Measurements from ENCODE around the gene GIGYF2. TPM values are rescaled to one million over a fixed set of nuclear protein-coding genes. Genes with fewer than 3 reads are reported as not detected.

The GIGYF2 gene
- polyA plus RNA-seq, 1 experiment: 34.6 TPM

DNA sequence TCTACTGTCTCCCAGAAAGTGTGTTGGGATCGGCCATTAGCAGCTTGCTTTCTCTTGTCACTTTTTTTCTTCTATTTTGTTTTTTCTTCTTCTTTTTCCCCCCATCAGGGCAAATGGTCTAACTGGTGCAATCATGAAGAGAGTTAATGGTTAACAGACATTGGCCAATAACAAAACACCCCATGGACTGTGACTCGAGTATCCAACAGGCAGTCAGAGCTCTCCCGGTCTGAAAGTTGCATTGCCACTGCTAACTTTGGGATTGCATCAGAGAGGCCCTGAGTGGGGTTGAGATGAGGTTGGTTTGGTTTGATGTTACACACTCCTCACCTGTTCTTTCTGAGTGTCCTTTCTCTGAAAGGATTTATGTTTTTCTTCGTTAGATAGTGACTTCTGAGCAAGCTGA lies 160.0 kb downstream of the GIGYF2 start:
- ChIA-PET POLR2A (no interaction called here), CTCF (interaction anchor here (3.0 kb wide), 1 partner anchor 197 kb away, joined by 15 read pairs; no protein-coding TSS in a partner anchor)
- Histone ChIP-seq H3K9me3 (ENCODE audit: control insufficient read depth, insufficient read depth, low read length) (no peaks in the 10 kb centered on the region), H3K27me3 (ENCODE audit: control insufficient read depth, insufficient read depth, low read length) (no peaks in the 10 kb centered on the region), H3K4me3 (ENCODE audit: low read depth, low read length) (no peak overlapping the region), H3K27ac (ENCODE audit: low read depth, low read length) (no peak overlapping the region)
- TF ChIP-seq, protein P1, sequence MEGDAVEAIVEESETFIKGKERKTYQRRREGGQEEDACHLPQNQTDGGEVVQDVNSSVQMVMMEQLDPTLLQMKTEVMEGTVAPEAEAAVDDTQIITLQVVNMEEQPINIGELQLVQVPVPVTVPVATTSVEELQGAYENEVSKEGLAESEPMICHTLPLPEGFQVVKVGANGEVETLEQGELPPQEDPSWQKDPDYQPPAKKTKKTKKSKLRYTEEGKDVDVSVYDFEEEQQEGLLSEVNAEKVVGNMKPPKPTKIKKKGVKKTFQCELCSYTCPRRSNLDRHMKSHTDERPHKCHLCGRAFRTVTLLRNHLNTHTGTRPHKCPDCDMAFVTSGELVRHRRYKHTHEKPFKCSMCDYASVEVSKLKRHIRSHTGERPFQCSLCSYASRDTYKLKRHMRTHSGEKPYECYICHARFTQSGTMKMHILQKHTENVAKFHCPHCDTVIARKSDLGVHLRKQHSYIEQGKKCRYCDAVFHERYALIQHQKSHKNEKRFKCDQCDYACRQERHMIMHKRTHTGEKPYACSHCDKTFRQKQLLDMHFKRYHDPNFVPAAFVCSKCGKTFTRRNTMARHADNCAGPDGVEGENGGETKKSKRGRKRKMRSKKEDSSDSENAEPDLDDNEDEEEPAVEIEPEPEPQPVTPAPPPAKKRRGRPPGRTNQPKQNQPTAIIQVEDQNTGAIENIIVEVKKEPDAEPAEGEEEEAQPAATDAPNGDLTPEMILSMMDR (IDR thresholded peaks at IDR 0.05; ENCODE audit: low read depth, low read length): no peak
- no peak for DNase-seq (ENCODE audit: low read depth, low spot score)

DNA sequence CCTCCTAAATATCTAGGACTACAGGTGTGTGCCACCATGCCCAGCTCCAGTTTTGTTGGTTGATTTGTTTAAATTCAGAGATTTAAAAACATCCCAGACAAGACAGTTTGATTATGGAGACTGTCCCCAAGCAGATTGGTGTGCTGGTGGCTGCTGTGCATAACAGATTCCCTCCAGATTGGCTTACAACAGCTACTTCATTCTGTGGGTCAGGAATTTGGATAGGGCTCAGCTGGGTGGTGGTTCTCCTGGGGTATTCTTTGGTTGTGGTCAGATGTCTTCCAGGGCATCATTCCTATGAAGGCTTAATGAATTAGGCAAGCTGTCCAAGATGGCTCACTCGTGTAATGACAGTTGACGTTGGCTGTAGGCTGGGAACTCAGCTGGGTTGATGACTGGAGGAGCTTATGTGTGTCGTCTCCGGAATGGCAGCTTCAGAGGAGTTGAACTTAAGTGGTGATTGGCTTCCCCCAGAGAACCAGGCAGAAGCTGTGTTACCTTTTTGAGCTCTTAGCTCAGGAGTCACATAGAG lies 162.3 kb downstream of the GIGYF2 start:
- TF ChIP-seq, protein P1 (IDR thresholded peaks at IDR 0.05; ENCODE audit: low read depth, low read length): no peak
- H3K9me3 ChIP-seq (ENCODE audit: control insufficient read depth, insufficient read depth, low read length): no peaks in the 10 kb centered on the region
- H3K27ac ChIP-seq (ENCODE audit: low read depth, low read length): no peak overlapping the region
- no peaks in the 10 kb centered on the region for H3K27me3 ChIP-seq (ENCODE audit: control insufficient read depth, insufficient read depth, low read length)
- ChIA-PET POLR2A (no interaction called here), CTCF (interaction anchor here (0.6 to 1.9 kb wide), 3 partner anchors 43 to 391 kb away, joined by 5 to 13 read pairs (median 7); no protein-coding TSS in a partner anchor)
- H3K4me3 ChIP-seq (ENCODE audit: low read depth, low read length): no peak overlapping the region
- DNase-seq (ENCODE audit: low read depth, low spot score): no peak

DNA sequence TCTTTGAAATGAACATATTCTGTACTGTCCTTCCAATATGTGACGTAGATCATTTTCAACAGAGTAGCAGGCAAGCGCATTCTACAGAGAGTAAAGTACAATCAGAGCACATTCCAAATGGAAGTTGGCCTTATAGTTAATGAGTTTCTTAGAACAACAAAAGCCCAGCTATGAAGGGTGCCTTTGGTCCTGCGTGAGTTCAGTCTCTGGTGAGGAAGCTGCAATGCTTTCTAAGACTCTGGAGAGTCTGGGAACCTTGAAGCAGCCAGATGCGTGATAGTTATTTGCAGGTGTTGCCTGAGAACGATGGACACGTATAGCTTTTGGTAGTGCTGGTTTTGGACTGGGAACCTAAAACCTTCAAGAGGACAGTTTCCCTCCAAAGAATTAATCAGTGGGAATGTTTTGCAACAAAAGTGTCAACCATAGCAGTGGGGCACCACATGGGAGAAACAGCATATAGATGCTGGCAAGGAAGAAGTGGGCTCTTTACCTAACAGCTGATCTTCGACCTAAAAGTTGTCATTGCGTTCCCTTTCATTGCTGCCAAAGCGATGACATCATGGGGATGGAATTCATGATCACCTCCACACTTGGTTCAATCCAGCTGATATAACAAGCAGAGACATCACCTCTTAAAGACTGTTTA lies 163.6 kb downstream of the GIGYF2 start:
- DNase-seq (ENCODE audit: low read depth, low spot score): no peak
- POLR2A ChIA-PET: no interaction called here
- H3K27me3 ChIP-seq (ENCODE audit: control insufficient read depth, insufficient read depth, low read length): no peaks in the 10 kb centered on the region
- H3K4me3 ChIP-seq (ENCODE audit: low read depth, low read length): no peak overlapping the region
- H3K9me3 ChIP-seq (ENCODE audit: control insufficient read depth, insufficient read depth, low read length): no peaks in the 10 kb centered on the region
- TF ChIP-seq, protein P1 (IDR thresholded peaks at IDR 0.05; ENCODE audit: low read depth, low read length): no peak
- H3K27ac ChIP-seq (ENCODE audit: low read depth, low read length): no peak overlapping the region
- CTCF ChIA-PET: interaction anchor here (1.9 kb wide), 1 partner anchor 390 kb away, joined by 5 read pairs; no protein-coding TSS in a partner anchor

DNA sequence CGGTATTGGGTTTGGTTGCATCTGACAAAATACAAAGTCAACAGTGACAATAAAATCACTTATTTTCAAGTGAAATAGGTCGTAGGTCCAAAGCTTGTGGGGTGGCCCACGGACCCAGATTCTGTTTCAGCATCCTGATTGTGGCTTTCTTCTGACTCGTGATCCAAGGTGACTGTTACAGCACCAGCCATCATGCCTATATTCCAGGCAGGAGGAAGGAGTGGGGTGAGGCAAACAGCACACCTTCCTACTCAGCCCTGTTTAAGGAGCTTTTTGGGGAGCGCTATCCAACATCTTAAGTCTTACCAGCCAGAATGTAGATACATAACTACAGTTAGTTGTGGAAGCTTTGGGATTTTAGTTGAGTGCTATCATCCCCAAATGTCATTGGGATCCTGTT lies 164.2 kb downstream of the GIGYF2 start:
- DNase-seq (ENCODE audit: low read depth, low spot score): no peak
- no peaks in the 10 kb centered on the region for H3K27me3 ChIP-seq (ENCODE audit: control insufficient read depth, insufficient read depth, low read length)
- H3K9me3 ChIP-seq (ENCODE audit: control insufficient read depth, insufficient read depth, low read length): no peaks in the 10 kb centered on the region
- H3K27ac ChIP-seq (ENCODE audit: low read depth, low read length): no peak overlapping the region
- no peak overlapping the region for H3K4me3 ChIP-seq (ENCODE audit: low read depth, low read length)
- ChIA-PET CTCF (interaction anchor here (0.6 to 1.7 kb wide), 2 partner anchors 9 to 390 kb away, joined by 3 to 5 read pairs; no protein-coding TSS in a partner anchor), POLR2A (no interaction called here)
- TF ChIP-seq, protein P1 (IDR thresholded peaks at IDR 0.05; ENCODE audit: low read depth, low read length): no peak

DNA sequence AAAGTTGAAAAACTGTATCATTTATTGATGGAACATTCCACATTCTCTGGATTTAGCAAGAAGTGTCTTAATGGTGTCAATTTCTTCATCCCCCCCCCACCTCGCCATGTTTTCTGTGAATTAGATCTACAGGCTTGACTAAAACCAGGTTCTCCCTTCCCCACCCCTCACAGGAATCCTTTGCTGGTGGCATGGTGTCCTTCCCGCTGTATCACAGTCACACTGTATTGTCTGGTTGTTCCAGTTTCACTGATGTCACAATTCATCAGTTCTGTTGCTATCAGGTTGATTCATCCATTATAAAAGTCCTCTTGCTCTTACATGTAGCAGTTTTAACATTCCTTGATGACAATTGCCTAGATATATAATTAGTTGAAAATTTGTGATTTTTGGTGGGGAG lies 166.9 kb downstream of the GIGYF2 start:
- TF ChIP-seq, protein P1 (IDR thresholded peaks at IDR 0.05; ENCODE audit: low read depth, low read length): no peak
- ChIA-PET CTCF (no interaction called here), POLR2A (no interaction called here)
- no peak for DNase-seq (ENCODE audit: low read depth, low spot score)
- H3K9me3 ChIP-seq (ENCODE audit: control insufficient read depth, insufficient read depth, low read length): no peaks in the 10 kb centered on the region
- no peaks in the 10 kb centered on the region for H3K27me3 ChIP-seq (ENCODE audit: control insufficient read depth, insufficient read depth, low read length)
- no peak overlapping the region for H3K4me3 ChIP-seq (ENCODE audit: low read depth, low read length)
- H3K27ac ChIP-seq (ENCODE audit: low read depth, low read length): no peak overlapping the region

Data from AG04450 (cell line).